Liver (tissue), 9 donors: ENCODE data around the gene FRMD4A. TPM values are rescaled to one million over a fixed set of nuclear protein-coding genes. Genes with fewer than 3 reads are reported as not detected.

ENCODE experiments used
- DNase-seq: peaks from one replicate; pipeline ENCODE4 v3.0.0-alpha.2; 2017; ENCODE audit warnings: low spot score
- H3K27ac ChIP-seq, 2 donors: one replicate each; pipeline ENCODE4 v1.7.0; 2013; ENCODE audit warnings: inconsistent platforms in 2 of 2, low read length in 2 of 2, control low read depth in 1 of 2, low read depth in 1 of 2, mild to moderate bottlenecking in 1 of 2
- H3K27me3 ChIP-seq, 4 donors: one replicate each; pipeline versions ENCODE4 v1.6.1 to v1.7.0; 2013; ENCODE audit warnings: low read length in 3 of 4, inconsistent platforms in 1 of 4, mild to moderate bottlenecking in 1 of 4, moderate library complexity in 1 of 4; ENCODE audit not compliant: control insufficient read depth in 4 of 4, insufficient read depth in 4 of 4
- H3K36me3 ChIP-seq, 4 donors: one replicate each; pipeline versions ENCODE4 v1.6.1 to v1.7.0; 2013; ENCODE audit warnings: low read length in 3 of 4, mild to moderate bottlenecking in 3 of 4, low read depth in 1 of 4, moderate library complexity in 1 of 4; ENCODE audit not compliant: control insufficient read depth in 4 of 4, insufficient read depth in 3 of 4
- H3K4me1 ChIP-seq, 4 donors: one replicate each; pipeline versions ENCODE4 v1.6.1 to v1.7.0; 2013; ENCODE audit warnings: low read length in 3 of 4, mild to moderate bottlenecking in 3 of 4, moderate library complexity in 1 of 4; ENCODE audit not compliant: control insufficient read depth in 4 of 4, insufficient read depth in 4 of 4
- H3K4me3 ChIP-seq, 3 donors: one replicate each; pipeline versions ENCODE4 v1.6.1 to v1.7.0; 2013; ENCODE audit warnings: low read length in 3 of 3, control low read depth in 1 of 3, low read depth in 1 of 3, mild to moderate bottlenecking in 1 of 3
- H3K9ac ChIP-seq, 2 donors: one replicate each; pipeline ENCODE4 v1.7.0; 2013; ENCODE audit warnings: low read length in 2 of 2, mild to moderate bottlenecking in 2 of 2, moderate library complexity in 2 of 2, control low read depth in 1 of 2, low read depth in 1 of 2
- H3K9me3 ChIP-seq, 4 donors: one replicate each; pipeline versions ENCODE4 v1.6.1 to v1.7.0; 2013; ENCODE audit warnings: low read length in 3 of 4; ENCODE audit not compliant: control insufficient read depth in 4 of 4
- EGR1 ChIP-seq, 2 donors: IDR thresholded peaks; 2 replicates each; pipeline ENCODE4 v1.6.1; 2016 to 2018; ENCODE audit warnings: antibody characterized with exemption in 2 of 2, low read depth in 2 of 2
- FOXA1 ChIP-seq: IDR thresholded peaks from 2 replicates; pipeline ENCODE4 v1.6.1; 2016; ENCODE audit warnings: antibody characterized with exemption
- FOXA2 ChIP-seq: IDR thresholded peaks from 2 replicates; pipeline ENCODE4 v1.6.1; 2016; ENCODE audit warnings: antibody characterized with exemption
- GABPA ChIP-seq, 2 donors: IDR thresholded peaks in 1 of 2; conservative IDR thresholded peaks in 1 of 2; 2 replicates each; pipeline ENCODE4 v1.6.1; 2016; ENCODE audit warnings: antibody characterized with exemption in 2 of 2, mild to moderate bottlenecking in 1 of 2, moderate library complexity in 1 of 2
- HNF4A ChIP-seq, 2 donors: conservative IDR thresholded peaks; 2 replicates each; pipeline ENCODE4 v1.6.1; 2016; ENCODE audit warnings: antibody characterized with exemption in 2 of 2, mild to moderate bottlenecking in 2 of 2
- HNF4G ChIP-seq: IDR thresholded peaks from 2 replicates; pipeline ENCODE4 v1.6.1; 2016; ENCODE audit warnings: antibody characterized with exemption
- JUND ChIP-seq, 2 donors: IDR thresholded peaks; 2 replicates each; pipeline ENCODE4 v1.6.1; 2016; ENCODE audit warnings: antibody characterized with exemption in 2 of 2
- NR2F2 ChIP-seq: IDR thresholded peaks from 2 replicates; pipeline ENCODE4 v1.6.1; 2016; ENCODE audit warnings: antibody characterized with exemption
- REST ChIP-seq: IDR thresholded peaks from 2 replicates; pipeline ENCODE4 v1.6.1; 2016; ENCODE audit warnings: antibody characterized with exemption, mild to moderate bottlenecking
- RXRA ChIP-seq, 2 donors: IDR thresholded peaks; 2 replicates each; pipeline ENCODE4 v1.6.1; 2017 to 2018; ENCODE audit warnings: antibody characterized with exemption in 2 of 2, mild to moderate bottlenecking in 1 of 2
- SP1 ChIP-seq: IDR thresholded peaks from 2 replicates; pipeline ENCODE4 v1.6.1; 2018; ENCODE audit warnings: antibody characterized with exemption, mild to moderate bottlenecking
- TAF1 ChIP-seq: conservative IDR thresholded peaks from 2 replicates; pipeline ENCODE4 v1.6.1; 2016; ENCODE audit warnings: antibody characterized with exemption, mild to moderate bottlenecking
- YY1 ChIP-seq: IDR thresholded peaks from 2 replicates; pipeline ENCODE4 v1.6.1; 2016; ENCODE audit warnings: antibody characterized with exemption, mild to moderate bottlenecking
- ZBTB33 ChIP-seq: IDR thresholded peaks from 2 replicates; pipeline ENCODE4 v1.6.1; 2016; ENCODE audit warnings: antibody characterized with exemption
- WGBS: extraction: QIAGEN DNeasy Blood & Tissue Kit; methylation state at CpG from one replicate; pipeline ENCODE4 v1.1.7; 2013; 5-methylcytosine and 5-hydroxymethylcytosine counted together
- polyA plus RNA-seq, 2 donors: library from polyadenylated mRNA; stranded (reverse) in 1 of 2; unstranded in 1 of 2; fragments of 200-250 nt in 1 of 2; fragments of >200 nt in 1 of 2; fragmentation: Nextera tagmentation in 1 of 2; extraction: Ambion mirVana in 1 of 2; gene quantifications; one replicate each; pipeline versions ENCODE4 v1.2.1 to v1.2.3, GENCODE V29; 2013 to 2015
- total RNA-seq, 2 donors: library from RNA; depleted of rRNA; stranded (reverse); fragments of >200 nt; gene quantifications; one replicate each; pipeline ENCODE4 v1.2.3, GENCODE V29; 2014
- TF ChIP-seq, protein P1 (sequence below): fragments of 150-350 bp; IDR thresholded peaks from 2 replicates; pipeline ENCODE4 v1.5.1; 2017; ENCODE audit warnings: improper control_type of control experiment, low read depth, low read length; ENCODE audit not compliant: missing input control
- TF ChIP-seq, protein P2 (sequence below): IDR thresholded peaks from 2 replicates; pipeline ENCODE4 v1.6.1; 2016; ENCODE audit warnings: antibody characterized with exemption
- donor health status: healthy.
- donor health status: healthy.
- donor health status: healthy.
- donor health status: healthy.
- donor health status: healthy.

Gene FRMD4A
- total and polyA plus RNA-seq, 4 donors, result 8.2 to 34.3 (median 13.1) TPM

DNA sequence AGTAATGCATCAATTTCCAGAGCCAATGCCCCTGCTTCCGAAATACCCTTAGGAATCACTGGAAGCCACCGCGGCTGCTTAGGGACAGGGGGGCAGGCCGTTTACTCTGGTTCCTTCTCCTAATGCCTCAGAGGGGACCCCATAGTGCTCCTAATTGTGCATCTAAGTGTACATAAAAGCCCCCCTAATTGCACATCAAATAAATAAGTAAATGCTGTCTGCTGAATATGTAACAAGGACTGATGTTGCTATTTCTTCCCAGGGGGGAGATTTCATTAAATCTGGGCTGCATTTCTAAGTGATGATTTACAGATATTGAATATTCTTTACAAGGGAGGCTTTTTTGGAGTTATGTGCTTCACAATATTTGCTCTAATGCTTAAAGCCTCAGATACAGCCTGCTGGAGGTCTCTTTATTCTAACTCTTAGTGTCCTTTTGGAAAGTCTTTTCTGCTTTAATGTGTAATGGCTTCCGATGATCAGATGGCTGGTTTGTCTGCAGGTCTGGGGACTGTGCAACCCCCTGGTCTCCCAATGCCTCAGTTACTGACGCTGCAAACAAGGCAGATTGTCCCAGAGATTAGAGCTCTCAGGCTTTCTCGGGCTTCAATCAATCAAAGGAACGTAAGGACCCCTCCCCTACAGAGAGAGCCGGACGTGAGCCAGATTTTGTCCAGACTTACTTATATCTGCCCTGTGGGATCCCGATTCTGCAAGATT is 601.0 kb downstream of the FRMD4A start:
- DNase-seq, result no peak
- no peak for TF ChIP-seq NR2F2
- TF ChIP-seq REST, result no peak
- TF ChIP-seq GABPA (IDR thresholded peaks at IDR 0.05 in 1 of 2, conservative IDR thresholded peaks at IDR 0.05 in 1 of 2), result no peak
- H3K27me3 ChIP-seq, result no peaks in the 10 kb centered on the region
- H3K9me3 ChIP-seq, result no peaks in the 10 kb centered on the region
- no peaks in the 10 kb centered on the region for H3K4me1 ChIP-seq
- no peak overlapping the region for H3K27ac ChIP-seq
- peaks cover 0 to 7% (median 3%) of the 10 kb centered on the region in 4 donors for H3K36me3 ChIP-seq
- H3K9ac ChIP-seq, result no peak overlapping the region
- 91% methylated on average over 11 of the region's 11 CpGs for WGBS
- H3K4me3 ChIP-seq, result no peak overlapping the region

- Histone ChIP-seq H3K4me3 (no peak overlapping the region), H3K27me3 (no peaks in the 10 kb centered on the region), H3K4me1 (no peaks in the 10 kb centered on the region), H3K36me3 (peaks cover 0 to 4% (median 3%) of the 10 kb centered on the region in 4 donors), H3K9me3 (no peaks in the 10 kb centered on the region), H3K9ac (no peak overlapping the region), H3K27ac (no peak overlapping the region)
- no peak for DNase-seq
- 95% methylated on average over 26 of the region's 26 CpGs for WGBS
- TF ChIP-seq GABPA (IDR thresholded peaks at IDR 0.05 in 1 of 2, conservative IDR thresholded peaks at IDR 0.05 in 1 of 2) (no peak), HNF4A (conservative IDR thresholded peaks at IDR 0.05) (no peak), SP1 (no peak), FOXA1 (no peak), ZBTB33 (no peak), HNF4G (no peak), RXRA (IDR thresholded peaks at IDR 0.05) (no peak), NR2F2 (no peak), FOXA2 (no peak), REST (no peak), JUND (IDR thresholded peaks at IDR 0.05) (no peak), YY1 (no peak), TAF1 (no peak), EGR1 (IDR thresholded peaks at IDR 0.05; ENCODE audit: low read depth in 2 of 2) (no peak)
- TF ChIP-seq, protein P1, sequence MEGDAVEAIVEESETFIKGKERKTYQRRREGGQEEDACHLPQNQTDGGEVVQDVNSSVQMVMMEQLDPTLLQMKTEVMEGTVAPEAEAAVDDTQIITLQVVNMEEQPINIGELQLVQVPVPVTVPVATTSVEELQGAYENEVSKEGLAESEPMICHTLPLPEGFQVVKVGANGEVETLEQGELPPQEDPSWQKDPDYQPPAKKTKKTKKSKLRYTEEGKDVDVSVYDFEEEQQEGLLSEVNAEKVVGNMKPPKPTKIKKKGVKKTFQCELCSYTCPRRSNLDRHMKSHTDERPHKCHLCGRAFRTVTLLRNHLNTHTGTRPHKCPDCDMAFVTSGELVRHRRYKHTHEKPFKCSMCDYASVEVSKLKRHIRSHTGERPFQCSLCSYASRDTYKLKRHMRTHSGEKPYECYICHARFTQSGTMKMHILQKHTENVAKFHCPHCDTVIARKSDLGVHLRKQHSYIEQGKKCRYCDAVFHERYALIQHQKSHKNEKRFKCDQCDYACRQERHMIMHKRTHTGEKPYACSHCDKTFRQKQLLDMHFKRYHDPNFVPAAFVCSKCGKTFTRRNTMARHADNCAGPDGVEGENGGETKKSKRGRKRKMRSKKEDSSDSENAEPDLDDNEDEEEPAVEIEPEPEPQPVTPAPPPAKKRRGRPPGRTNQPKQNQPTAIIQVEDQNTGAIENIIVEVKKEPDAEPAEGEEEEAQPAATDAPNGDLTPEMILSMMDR, result no peak
- TF ChIP-seq, protein P2, sequence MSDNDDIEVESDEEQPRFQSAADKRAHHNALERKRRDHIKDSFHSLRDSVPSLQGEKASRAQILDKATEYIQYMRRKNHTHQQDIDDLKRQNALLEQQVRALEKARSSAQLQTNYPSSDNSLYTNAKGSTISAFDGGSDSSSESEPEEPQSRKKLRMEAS, result no peak
Measured at GRCh38 chr10:13728898-13729535, 601.7 kb downstream of the FRMD4A start.
